ENCODE results near the gene BRD7. TPM values are rescaled to one million over a fixed set of nuclear protein-coding genes. Genes with fewer than 3 reads are reported as not detected.

BRD7 gene
- total and polyA plus RNA-seq, 4 donors = 13.3 to 34.3 (median 14.1) TPM

GRCh38 chr16:50386774-50387173 is 18.0 kb upstream of the BRD7 start:
- Histone ChIP-seq H3K27me3 (ENCODE audit: control insufficient read depth in 4 of 4, insufficient read depth in 4 of 4, low read length in 3 of 4) (no peaks in the 10 kb centered on the region), H3K9me3 (ENCODE audit: control insufficient read depth in 4 of 4, low read length in 3 of 4) (no peaks in the 10 kb centered on the region), H3K4me1 (ENCODE audit: control insufficient read depth in 4 of 4, insufficient read depth in 4 of 4, low read length in 3 of 4) (peaks cover 0 to 14% (median 3%) of the 10 kb centered on the region in 4 donors), H3K9ac (ENCODE audit: low read depth in 1 of 2, low read length in 2 of 2) (no peak overlapping the region), H3K4me3 (ENCODE audit: low read depth in 1 of 3, low read length in 3 of 3) (no peak overlapping the region), H3K27ac (ENCODE audit: low read depth in 1 of 2, low read length in 2 of 2) (no peak overlapping the region), H3K36me3 (ENCODE audit: control insufficient read depth in 4 of 4, insufficient read depth in 3 of 4, low read depth in 1 of 4, low read length in 3 of 4) (no peaks in the 10 kb centered on the region)
- no peak for TF ChIP-seq FOXA1 (IDR thresholded peaks at IDR 0.05)
- TF ChIP-seq ATF3 (IDR thresholded peaks at IDR 0.05) = no peak
- no peak for TF ChIP-seq SP1 (IDR thresholded peaks at IDR 0.05)
- TF ChIP-seq NR2F2 (IDR thresholded peaks at IDR 0.05) = no peak
- TF ChIP-seq RXRA (IDR thresholded peaks at IDR 0.05) = no peak
- no peak for TF ChIP-seq HNF4A (conservative IDR thresholded peaks at IDR 0.05)
- DNase-seq (ENCODE audit: low spot score) = no peak
- WGBS = 89% methylated on average over 13 of the region's 13 CpGs

GRCh38 chr16:50386139-50386538 is 17.4 kb upstream of the BRD7 start:
- no peak for DNase-seq (ENCODE audit: low spot score)
- Histone ChIP-seq H3K4me1 (ENCODE audit: control insufficient read depth in 4 of 4, insufficient read depth in 4 of 4, low read length in 3 of 4) (peaks cover 0 to 14% (median 3%) of the 10 kb centered on the region in 4 donors), H3K9ac (ENCODE audit: low read depth in 1 of 2, low read length in 2 of 2) (no peak overlapping the region), H3K27me3 (ENCODE audit: control insufficient read depth in 4 of 4, insufficient read depth in 4 of 4, low read length in 3 of 4) (no peaks in the 10 kb centered on the region), H3K9me3 (ENCODE audit: control insufficient read depth in 4 of 4, low read length in 3 of 4) (no peaks in the 10 kb centered on the region), H3K4me3 (ENCODE audit: low read depth in 1 of 3, low read length in 3 of 3) (no peak overlapping the region), H3K36me3 (ENCODE audit: control insufficient read depth in 4 of 4, insufficient read depth in 3 of 4, low read depth in 1 of 4, low read length in 3 of 4) (no peaks in the 10 kb centered on the region), H3K27ac (ENCODE audit: low read depth in 1 of 2, low read length in 2 of 2) (no peak overlapping the region)
- 86% methylated on average over 5 of the region's 5 CpGs for WGBS
- no peak for TF ChIP-seq FOXA1 (IDR thresholded peaks at IDR 0.05)
- no peak for TF ChIP-seq FOXA2 (IDR thresholded peaks at IDR 0.05)
- TF ChIP-seq RXRA (IDR thresholded peaks at IDR 0.05) = no peak
- TF ChIP-seq EGR1 (IDR thresholded peaks at IDR 0.05; ENCODE audit: low read depth in 2 of 2) = no peak
- no peak for TF ChIP-seq ZBTB33 (IDR thresholded peaks at IDR 0.05)
- TF ChIP-seq MAX (IDR thresholded peaks at IDR 0.05) = no peak
- no peak for TF ChIP-seq HNF4G (IDR thresholded peaks at IDR 0.05)
- TF ChIP-seq HNF4A (conservative IDR thresholded peaks at IDR 0.05) = no peak

- no peak overlapping the region for H3K27ac ChIP-seq (ENCODE audit: low read depth in 1 of 2, low read length in 2 of 2)
- H3K9me3 ChIP-seq (ENCODE audit: control insufficient read depth in 4 of 4, low read length in 3 of 4) = no peaks in the 10 kb centered on the region
- DNase-seq (ENCODE audit: low spot score) = no peak
- H3K4me3 ChIP-seq (ENCODE audit: low read depth in 1 of 3, low read length in 3 of 3) = no peak overlapping the region
- peaks cover 0 to 14% (median 3%) of the 10 kb centered on the region in 4 donors for H3K4me1 ChIP-seq (ENCODE audit: control insufficient read depth in 4 of 4, insufficient read depth in 4 of 4, low read length in 3 of 4)
- no peak overlapping the region for H3K9ac ChIP-seq (ENCODE audit: low read depth in 1 of 2, low read length in 2 of 2)
- no peaks in the 10 kb centered on the region for H3K27me3 ChIP-seq (ENCODE audit: control insufficient read depth in 4 of 4, insufficient read depth in 4 of 4, low read length in 3 of 4)
- H3K36me3 ChIP-seq (ENCODE audit: control insufficient read depth in 4 of 4, insufficient read depth in 3 of 4, low read depth in 1 of 4, low read length in 3 of 4) = no peaks in the 10 kb centered on the region
- 88% methylated on average over 7 of the region's 7 CpGs for WGBS
- TF ChIP-seq JUND (IDR thresholded peaks at IDR 0.05) (no peak), RXRA (IDR thresholded peaks at IDR 0.05) (no peak), YY1 (IDR thresholded peaks at IDR 0.05) (no peak), FOXA1 (IDR thresholded peaks at IDR 0.05) (no peak), GABPA (IDR thresholded peaks at IDR 0.05 in 1 of 2, conservative IDR thresholded peaks at IDR 0.05 in 1 of 2) (no peak), MAX (IDR thresholded peaks at IDR 0.05) (no peak), SP1 (IDR thresholded peaks at IDR 0.05) (no peak), ZBTB33 (IDR thresholded peaks at IDR 0.05) (no peak), ATF3 (IDR thresholded peaks at IDR 0.05) (no peak), TAF1 (conservative IDR thresholded peaks at IDR 0.05) (no peak), RAD21 (IDR thresholded peaks at IDR 0.05) (no peak), REST (IDR thresholded peaks at IDR 0.05) (no peak), FOXA2 (IDR thresholded peaks at IDR 0.05) (no peak)
Observed at GRCh38 chr16:50384500-50385135, 15.8 kb upstream of the BRD7 start.

All from liver (tissue), 9 donors.